Testis (tissue), 3 donors: ENCODE data around the gene SLC29A1. TPM values are rescaled to one million over a fixed set of nuclear protein-coding genes. Genes with fewer than 3 reads are reported as not detected.

Experiments used
- DNase-seq: peaks from one replicate; pipeline ENCODE4 v3.0.0-alpha.2; 2019
- H3K27ac ChIP-seq, 2 donors: fragments of 200-600 bp; sonication (generic); one replicate each; pipeline ENCODE4 v1.5.1; 2019
- H3K27me3 ChIP-seq: fragments of 200-600 bp; sonication (generic); one replicate; pipeline ENCODE4 v1.5.1; 2019
- H3K36me3 ChIP-seq: fragments of 200-600 bp; sonication (generic); one replicate; pipeline ENCODE4 v1.5.1; 2017; ENCODE audit warnings: low read depth; ENCODE audit errors: missing control alignments
- H3K4me1 ChIP-seq: fragments of 200-600 bp; sonication (generic); one replicate; pipeline ENCODE4 v1.5.1; 2019
- H3K4me3 ChIP-seq, 2 donors: fragments of 200-600 bp; sonication (generic); one replicate each; pipeline ENCODE4 v1.5.1; 2017 to 2019
- H3K9me3 ChIP-seq: fragments of 200-600 bp; sonication (generic); one replicate; pipeline ENCODE4 v1.5.1; 2017
- POLR2A ChIP-seq: fragments of 450-650 bp; IDR thresholded peaks from one replicate; pipeline ENCODE4 v1.6.1; 2017; ENCODE audit warnings: antibody characterized with exemption, mild to moderate bottlenecking, moderate library complexity
- WGBS, 2 donors: methylation state at CpG; one replicate each; pipeline ENCODE4 v1.1.5; 2018; 5-methylcytosine and 5-hydroxymethylcytosine counted together
- intact Hi-C: fragments of 100-400 bp; cut with DNase I; formaldehyde crosslinking; loops from one replicate; pipeline ENCODE4 v1.15.1; 2023; ENCODE audit warnings: low total_unique reads
- microRNA counts, 2 donors: library from miRNA; unstranded; fragments of <30 nt; microRNA quantifications; one replicate each; lab custom pipeline; 2016
- polyA plus RNA-seq: library from polyadenylated mRNA; stranded (reverse); fragments of 350-450 nt; fragmentation: Illumina TruSeq; extraction: RNeasy Lipid Tissue Mini Kit (QIAGEN cat#74804); gene quantifications from one replicate; pipeline ENCODE4 v1.2.3, GENCODE V29; 2014; ENCODE audit warnings: low read depth, low replicate concordance; ENCODE audit not compliant: insufficient read depth
- small RNA-seq, 2 donors: library from RNA; depleted of rRNA; stranded (forward); fragments of <200 nt; gene quantifications; one replicate each; pipeline ENCODE3, GENCODE V24; 2016
- total RNA-seq, 2 donors: library from RNA; depleted of rRNA; stranded (reverse); fragments of >200 nt; gene quantifications; one replicate each; pipeline ENCODE4 v1.2.3, GENCODE V29; 2016
- TF ChIP-seq, protein P1 (sequence below), 3 experiments: fragments of 450-650 bp in 2 of 3; fragments of 200-600 bp in 1 of 3; sonication (generic) in 1 of 3; IDR thresholded peaks; one replicate each; pipeline ENCODE4 v1.5.1; 2016 to 2019; ENCODE audit warnings: antibody characterized with exemption in 3 of 3, mild to moderate bottlenecking in 2 of 3, moderate library complexity in 1 of 3

SLC29A1 gene
- total and polyA plus RNA-seq, 3 donors from 2014 or later: 41.2 to 70.0 (median 51.3) TPM

DNA sequence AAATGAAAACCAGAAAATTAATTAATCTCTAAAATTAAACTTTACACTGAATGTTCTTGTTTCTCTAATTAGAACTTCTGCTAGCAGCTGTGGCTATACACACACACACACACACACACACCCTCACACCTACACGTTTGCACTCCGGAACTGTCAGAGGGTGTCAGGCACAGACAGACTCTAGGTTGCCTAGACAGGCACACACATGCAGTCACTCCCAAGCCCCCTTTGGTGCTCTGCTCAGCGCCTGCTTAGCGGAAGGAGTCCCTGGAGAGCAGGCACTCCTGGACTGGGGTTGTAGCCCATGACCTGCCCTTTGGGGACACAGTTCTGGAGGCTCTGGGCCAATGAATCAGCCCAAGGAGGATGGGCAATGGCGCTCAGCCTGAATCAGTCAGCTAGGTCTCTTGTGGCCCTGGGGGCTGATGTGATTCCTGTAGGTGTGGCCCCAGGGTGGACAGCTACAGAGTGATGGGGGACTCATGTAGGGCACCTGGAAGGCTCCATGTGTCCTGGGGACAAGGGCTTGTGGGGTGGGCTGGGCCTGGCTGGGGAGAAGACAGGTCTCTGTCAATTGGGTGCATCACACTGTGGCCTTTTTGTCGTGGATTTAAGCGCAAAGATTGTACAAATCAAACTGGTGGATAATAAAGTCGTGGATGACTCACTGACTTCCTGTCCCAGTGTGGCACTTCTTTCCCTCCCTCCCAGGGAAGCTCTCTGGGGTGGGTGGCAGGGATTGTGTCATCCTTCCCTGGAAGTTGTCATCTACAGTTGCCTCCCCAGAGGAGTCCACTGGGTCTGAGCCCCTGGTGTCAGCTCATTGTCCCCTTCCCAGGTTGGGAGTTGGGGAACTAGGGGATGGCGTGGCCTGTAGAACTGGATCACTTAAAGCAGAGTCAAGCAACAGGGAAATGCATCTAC lies 55.6 kb downstream of the SLC29A1 start:
- Histone ChIP-seq H3K4me1 (no peaks in the 10 kb centered on the region), H3K4me3 (no peak overlapping the region), H3K27ac (no peak overlapping the region), H3K36me3 (no peaks in the 10 kb centered on the region), H3K9me3 (no peaks in the 10 kb centered on the region), H3K27me3 (no peaks in the 10 kb centered on the region)
- intact Hi-C loops: no loop called here
- DNase-seq: no peak
- WGBS, 2 donors: 76 to 89% methylated on average over 8 to 9 of the region's 9 CpGs
- TF ChIP-seq, protein P1, sequence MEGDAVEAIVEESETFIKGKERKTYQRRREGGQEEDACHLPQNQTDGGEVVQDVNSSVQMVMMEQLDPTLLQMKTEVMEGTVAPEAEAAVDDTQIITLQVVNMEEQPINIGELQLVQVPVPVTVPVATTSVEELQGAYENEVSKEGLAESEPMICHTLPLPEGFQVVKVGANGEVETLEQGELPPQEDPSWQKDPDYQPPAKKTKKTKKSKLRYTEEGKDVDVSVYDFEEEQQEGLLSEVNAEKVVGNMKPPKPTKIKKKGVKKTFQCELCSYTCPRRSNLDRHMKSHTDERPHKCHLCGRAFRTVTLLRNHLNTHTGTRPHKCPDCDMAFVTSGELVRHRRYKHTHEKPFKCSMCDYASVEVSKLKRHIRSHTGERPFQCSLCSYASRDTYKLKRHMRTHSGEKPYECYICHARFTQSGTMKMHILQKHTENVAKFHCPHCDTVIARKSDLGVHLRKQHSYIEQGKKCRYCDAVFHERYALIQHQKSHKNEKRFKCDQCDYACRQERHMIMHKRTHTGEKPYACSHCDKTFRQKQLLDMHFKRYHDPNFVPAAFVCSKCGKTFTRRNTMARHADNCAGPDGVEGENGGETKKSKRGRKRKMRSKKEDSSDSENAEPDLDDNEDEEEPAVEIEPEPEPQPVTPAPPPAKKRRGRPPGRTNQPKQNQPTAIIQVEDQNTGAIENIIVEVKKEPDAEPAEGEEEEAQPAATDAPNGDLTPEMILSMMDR (IDR thresholded peaks at IDR 0.05): no peak
- TF ChIP-seq POLR2A: no peak

MicroRNA genes within 50 kb of the gene (microRNA counts, 767-probe panel; counts per million panel counts)
- 0 to 152 counts per million in 2 donors for microRNA hsa-miR-4647 (lab: Ali Mortazavi, UCI)

Small RNA genes lying within 50 kb of the gene (small RNA-seq; reads per million reads assigned to genes)
- 0 reads per million in 2 donors for gene RN7SL811P

Other genes with a start within 250 kb of the SLC29A1 start
- 10 to 100 TPM; 47.6 to 53.5 TPM for gene MRPL14, start 96.1 kb upstream of the SLC29A1 start, total RNA-seq
- gene MRPL14, start 96.1 kb upstream of the SLC29A1 start, polyA plus RNA-seq: 86.5 TPM
- 100 to 1,000 TPM; 139 to 170 TPM for gene TMEM63B, start 96.0 kb upstream of the SLC29A1 start, total RNA-seq
- gene TMEM63B, start 96.0 kb upstream of the SLC29A1 start, polyA plus RNA-seq: 79.0 TPM
- 10 to 100 TPM; 20.5 to 23.5 TPM for gene CAPN11, start 64.8 kb upstream of the SLC29A1 start, total RNA-seq
- 115 TPM for gene CAPN11, start 64.8 kb upstream of the SLC29A1 start, polyA plus RNA-seq
- under 1 TPM in 1 of 2 donors, not detected in 1; 0.87 TPM for gene MYMX, start 6.7 kb upstream of the SLC29A1 start, total RNA-seq
- 0.73 TPM for gene MYMX, start 6.7 kb upstream of the SLC29A1 start, polyA plus RNA-seq
- 100 to 1,000 TPM; 480 to 610 TPM for gene HSP90AB1, start 23.5 kb downstream of the SLC29A1 start, total RNA-seq
- 602 TPM for gene HSP90AB1, start 23.5 kb downstream of the SLC29A1 start, polyA plus RNA-seq
- gene SLC35B2, start 33.9 kb downstream of the SLC29A1 start, total RNA-seq: 10 to 100 TPM; 42.4 to 49.8 TPM
- 32.1 TPM for gene SLC35B2, start 33.9 kb downstream of the SLC29A1 start, polyA plus RNA-seq
- gene NFKBIE, start 42.0 kb downstream of the SLC29A1 start, total RNA-seq: 10 to 100 TPM; 18.3 to 29.2 TPM
- 13.1 TPM for gene NFKBIE, start 42.0 kb downstream of the SLC29A1 start, polyA plus RNA-seq
- gene TMEM151B, start 46.9 kb downstream of the SLC29A1 start, total RNA-seq: 1 to 10 TPM; 1.6 to 2.8 TPM
- 1.3 TPM for gene TMEM151B, start 46.9 kb downstream of the SLC29A1 start, polyA plus RNA-seq
- 10 to 100 TPM; 13.4 to 14.6 TPM for gene AARS2, start 89.8 kb downstream of the SLC29A1 start, total RNA-seq
- gene AARS2, start 89.8 kb downstream of the SLC29A1 start, polyA plus RNA-seq: 6.2 TPM
- gene SPATS1, start 119.1 kb downstream of the SLC29A1 start, total RNA-seq: 10 to 100 TPM; 10.7 to 13.1 TPM
- 51.7 TPM for gene SPATS1, start 119.1 kb downstream of the SLC29A1 start, polyA plus RNA-seq
- gene CDC5L, start 164.1 kb downstream of the SLC29A1 start, total RNA-seq: 10 to 100 TPM; 20.3 to 20.5 TPM
- gene CDC5L, start 164.1 kb downstream of the SLC29A1 start, polyA plus RNA-seq: 19.7 TPM